ENCODE measurements around the gene NDST1.
"Not testable (repeated sequence)": the region's sequence is repeated elsewhere in the genome, so short reads cannot be mapped to it uniquely, and the experiment has no call there.

The NDST1 gene

GRCh38 chr5:150507474-150508276 lies at the start of gene NDST1:
TSS of gene NDST1 (plus strand) at chr5:150508131. CDS start at chr5:150521255, 13,124 bp downstream.
- no peak for DNase-seq

DNA sequence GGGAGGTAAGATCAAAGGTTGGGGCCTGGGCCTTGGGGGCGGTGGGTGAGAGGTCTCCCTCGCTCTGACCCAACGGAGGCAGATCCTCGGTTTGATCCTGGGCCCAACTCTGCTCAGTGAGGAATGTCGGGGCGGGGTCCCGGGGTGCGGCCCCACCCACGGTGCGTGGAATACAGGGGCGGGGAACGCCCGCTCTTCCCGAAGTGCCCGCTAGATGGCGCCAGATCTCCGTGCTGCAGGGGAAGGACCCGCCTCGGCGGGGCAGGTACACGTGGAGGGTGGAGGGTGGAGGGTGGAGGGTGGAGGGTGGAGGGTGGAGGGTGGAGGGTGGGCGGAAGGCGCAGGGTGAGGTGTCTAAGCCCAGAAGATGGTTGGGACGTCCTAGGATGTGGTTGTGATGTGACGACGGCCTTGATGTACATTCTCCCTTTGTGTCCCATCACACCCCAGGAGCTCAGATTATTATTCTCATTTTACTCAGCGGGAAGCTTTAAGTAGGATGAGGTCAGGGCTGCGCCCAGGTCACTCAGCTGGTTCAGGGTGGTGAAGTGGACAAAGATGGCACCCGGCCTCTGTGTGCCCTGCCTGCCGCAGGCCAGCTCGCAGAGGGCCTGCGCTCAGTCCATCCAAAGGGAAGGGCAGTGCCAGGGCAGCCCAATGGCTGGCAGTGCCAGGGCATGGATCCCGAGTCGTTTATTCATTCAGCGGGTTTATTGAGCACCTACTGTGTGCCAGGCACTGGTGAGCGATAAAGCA lies 49.0 kb upstream of the NDST1 start:
- peak; percentile 43 for DNase-seq

DNA sequence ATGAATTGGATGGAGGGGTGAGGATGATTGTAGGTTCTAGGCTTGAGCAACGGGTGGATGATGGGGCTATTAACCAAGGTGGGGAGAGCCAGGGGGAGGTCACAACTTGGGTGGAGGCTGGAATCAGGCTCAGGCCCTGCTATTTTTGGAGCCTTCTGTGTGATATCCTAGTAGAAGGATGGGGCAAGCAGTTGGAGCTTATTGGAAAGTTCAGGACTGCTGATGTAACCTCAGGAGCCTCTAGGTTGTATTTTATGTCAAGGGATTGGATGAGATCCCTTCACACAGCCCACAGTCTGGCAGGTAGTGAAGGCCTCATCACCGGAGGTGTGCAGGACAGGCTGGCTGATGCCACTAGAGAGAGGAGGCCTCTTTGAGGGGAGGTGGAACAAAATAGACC lies 47.1 kb upstream of the NDST1 start:
- no peak for DNase-seq

DNA sequence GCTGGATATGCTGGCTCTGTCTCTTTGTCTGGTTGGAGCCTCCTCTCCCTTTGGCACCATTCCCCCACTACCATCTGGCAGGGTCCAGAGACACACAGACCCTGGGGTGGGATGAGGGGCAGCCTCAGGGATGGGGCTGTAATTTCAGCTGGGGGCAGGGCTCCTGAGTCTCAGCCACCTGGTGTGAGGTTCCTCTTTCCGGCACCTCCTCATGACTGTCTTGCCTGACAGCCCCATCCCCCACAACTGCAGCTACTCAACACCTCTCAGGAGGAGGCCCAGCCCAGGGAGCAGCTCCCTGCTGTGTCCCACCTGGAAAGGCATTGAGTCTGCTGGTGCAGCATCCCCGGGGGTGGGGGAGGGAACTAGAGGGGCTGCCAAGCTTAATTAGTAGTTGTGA lies 46.7 kb upstream of the NDST1 start:
- peak; percentile 97 for DNase-seq

GRCh38 chr5:150464554-150465012 lies 43.3 kb upstream of the NDST1 start:
- no peak for DNase-seq

- no peak for DNase-seq
Observed at GRCh38 chr5:150465927-150466326, 42.0 kb upstream of the NDST1 start.

GRCh38 chr5:150468206-150468605 lies 39.7 kb upstream of the NDST1 start:
- no peak for DNase-seq

GRCh38 chr5:150469718-150470469 lies 38.0 kb upstream of the NDST1 start:
- no peak for DNase-seq

DNA sequence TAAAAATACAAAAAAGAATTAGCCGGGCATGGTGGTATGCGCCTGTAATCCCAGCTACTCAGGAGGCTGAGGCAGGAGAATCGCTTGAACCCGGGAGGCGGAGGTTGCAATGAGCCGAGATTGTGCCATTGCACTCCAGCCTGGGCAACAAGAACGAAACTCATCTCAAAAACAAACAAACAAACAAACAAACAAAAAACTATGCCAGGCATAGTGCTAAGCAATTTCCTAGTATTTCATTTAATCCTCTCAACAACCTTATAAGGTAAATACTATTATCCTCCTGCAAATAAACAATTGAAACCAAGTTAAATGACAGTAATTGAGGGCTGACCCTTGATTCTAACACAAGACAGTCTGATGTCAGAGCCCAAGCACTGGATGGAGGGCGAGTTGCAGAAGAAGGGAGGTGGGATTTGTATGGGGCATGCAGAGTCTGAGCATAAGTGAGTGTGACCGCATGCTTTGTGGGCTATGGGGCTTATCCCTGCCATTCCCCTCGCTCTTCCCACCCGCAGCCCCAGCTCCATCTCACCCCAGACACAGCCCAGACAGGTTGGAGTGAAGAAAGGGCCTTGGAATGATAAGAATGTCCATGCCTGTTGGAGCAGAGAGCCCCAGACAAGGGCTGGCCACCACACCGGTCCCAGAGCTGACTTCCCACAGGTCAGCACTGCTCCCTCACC lies 34.1 kb upstream of the NDST1 start:
- DNase-seq: no peak

DNA sequence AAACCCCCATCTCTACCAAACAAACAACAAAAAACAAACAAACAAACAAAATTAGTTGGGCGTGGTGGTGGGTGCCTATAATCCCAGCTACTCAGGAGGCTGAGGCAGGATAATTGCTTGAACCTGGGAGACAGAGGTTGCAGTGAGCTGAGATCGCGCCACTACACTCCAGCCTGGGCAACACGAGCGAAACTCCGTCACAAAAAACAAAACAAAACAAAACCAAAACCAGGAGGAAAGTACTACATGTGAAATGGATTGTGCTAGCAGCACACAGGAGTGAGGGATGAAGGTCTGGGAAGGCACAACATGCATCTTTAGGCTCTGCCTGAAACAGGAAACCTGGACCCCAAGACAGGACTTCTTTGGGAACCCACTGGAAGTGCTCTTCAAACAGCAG lies 31.4 kb upstream of the NDST1 start:
- DNase-seq: not testable (repeated sequence)

DNA sequence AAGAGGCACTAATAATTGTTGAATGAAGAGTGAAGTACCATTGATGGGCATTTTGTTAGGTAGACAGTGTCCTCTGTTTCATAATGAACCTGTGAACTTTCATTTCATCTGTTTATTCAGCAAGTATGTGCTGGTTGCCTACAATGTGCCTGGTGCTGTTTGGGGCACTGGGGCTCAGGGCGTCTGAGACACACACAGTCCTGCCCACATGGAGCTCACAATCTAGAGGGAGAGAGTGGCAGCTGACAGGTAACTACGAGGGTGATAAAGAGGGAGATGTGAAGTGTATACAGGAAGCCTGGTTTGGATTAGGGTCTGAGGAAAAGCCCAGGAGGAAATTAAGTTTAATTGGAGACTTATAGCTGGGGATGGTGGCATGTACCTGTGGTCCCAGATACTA lies 28.5 kb upstream of the NDST1 start:
- no peak for DNase-seq

DNA sequence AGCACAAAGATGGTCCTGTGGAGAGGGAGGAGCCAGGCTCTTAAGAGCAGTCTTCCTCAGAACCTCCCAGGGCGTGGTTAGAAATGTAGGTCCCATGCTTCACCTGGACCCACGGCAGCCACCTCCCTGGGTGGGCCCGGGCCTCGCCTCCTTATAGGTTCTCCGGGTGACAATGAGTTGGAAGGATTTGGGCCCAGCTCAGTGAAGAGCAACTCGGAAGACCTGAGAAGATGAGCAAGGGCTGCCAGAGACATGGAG lies 26.3 kb upstream of the NDST1 start:
- DNase-seq: no peak

- DNase-seq: no peak
Observed at GRCh38 chr5:150481972-150482406, 25.9 kb upstream of the NDST1 start.

DNA sequence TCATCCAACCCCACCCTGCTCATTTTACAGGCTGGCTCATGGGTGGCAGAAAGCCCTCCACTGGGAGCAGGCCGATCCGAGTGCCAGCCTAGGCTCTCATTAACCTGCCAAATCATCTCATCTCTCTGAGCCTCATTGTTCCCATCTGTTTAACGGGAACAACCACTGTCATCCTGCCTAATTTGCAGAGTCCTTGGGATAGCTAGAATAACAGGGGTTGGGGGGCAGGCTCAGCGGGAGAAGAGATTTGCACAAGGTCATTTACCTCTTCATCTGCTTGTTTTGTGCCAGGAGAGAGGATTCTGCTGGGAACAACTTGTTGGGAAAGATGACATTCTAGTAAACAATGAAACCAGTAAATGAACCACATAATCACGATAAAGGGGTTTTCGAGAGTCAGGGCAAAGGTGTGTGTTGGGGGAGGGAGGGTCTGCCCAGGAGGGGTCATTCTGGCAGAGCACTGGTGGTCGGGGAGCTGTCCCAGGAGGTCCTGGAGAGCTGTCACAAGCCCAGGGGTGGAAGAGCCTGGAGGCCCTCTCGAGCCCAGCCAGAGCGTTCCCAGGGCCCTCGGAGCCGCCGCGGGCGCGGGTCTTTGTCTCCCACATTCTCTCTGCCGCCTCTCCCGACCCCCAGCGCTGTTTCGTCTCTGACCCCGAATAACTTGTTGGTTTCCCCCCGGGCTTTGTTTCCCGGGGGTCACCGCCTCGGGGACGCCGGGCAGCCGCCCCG lies 22.8 kb upstream of the NDST1 start:
- DNase-seq: no peak

DNA sequence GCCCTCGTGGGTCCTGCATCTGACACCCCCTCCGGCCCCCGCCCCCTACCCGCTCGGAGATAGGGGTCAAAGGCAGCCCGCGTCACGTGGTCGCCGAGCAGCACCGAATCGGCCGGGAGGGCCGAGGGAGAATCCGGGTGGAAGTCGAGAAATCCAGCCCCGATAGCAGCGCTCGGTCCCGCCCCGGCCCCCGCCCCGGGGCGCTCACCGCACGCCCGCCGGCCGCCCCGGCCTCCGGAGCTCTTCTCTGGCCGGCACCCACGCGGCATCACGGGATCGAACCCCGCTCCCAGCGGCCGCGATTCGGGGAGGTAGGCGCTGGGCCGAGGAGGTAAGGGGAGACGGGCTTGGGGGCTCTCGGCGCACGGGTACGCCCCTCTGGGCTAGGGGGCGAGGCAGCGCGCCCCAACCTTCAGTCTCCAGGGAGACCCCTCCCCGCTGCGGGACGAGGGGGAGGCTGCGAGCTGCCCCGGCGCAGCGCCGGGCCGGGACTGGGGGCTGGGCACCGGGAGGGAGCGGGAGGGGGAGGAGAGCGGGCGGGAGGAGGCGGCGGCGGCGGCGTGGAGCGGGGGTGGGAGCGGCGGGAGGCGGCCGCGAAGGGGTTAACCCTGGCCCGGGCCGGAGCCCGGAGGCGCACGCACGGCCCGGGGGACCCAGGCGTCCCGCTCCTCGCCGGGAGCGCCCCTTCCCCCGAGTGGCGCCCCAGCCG lies 22.1 kb upstream of the NDST1 start:
- DNase-seq: peak; percentile 8

GRCh38 chr5:150486402-150487198 lies 21.3 kb upstream of the NDST1 start:
- DNase-seq: peak; percentile 57

- DNase-seq: no peak
Observed at GRCh38 chr5:150487199-150488061, 20.5 kb upstream of the NDST1 start.

DNA sequence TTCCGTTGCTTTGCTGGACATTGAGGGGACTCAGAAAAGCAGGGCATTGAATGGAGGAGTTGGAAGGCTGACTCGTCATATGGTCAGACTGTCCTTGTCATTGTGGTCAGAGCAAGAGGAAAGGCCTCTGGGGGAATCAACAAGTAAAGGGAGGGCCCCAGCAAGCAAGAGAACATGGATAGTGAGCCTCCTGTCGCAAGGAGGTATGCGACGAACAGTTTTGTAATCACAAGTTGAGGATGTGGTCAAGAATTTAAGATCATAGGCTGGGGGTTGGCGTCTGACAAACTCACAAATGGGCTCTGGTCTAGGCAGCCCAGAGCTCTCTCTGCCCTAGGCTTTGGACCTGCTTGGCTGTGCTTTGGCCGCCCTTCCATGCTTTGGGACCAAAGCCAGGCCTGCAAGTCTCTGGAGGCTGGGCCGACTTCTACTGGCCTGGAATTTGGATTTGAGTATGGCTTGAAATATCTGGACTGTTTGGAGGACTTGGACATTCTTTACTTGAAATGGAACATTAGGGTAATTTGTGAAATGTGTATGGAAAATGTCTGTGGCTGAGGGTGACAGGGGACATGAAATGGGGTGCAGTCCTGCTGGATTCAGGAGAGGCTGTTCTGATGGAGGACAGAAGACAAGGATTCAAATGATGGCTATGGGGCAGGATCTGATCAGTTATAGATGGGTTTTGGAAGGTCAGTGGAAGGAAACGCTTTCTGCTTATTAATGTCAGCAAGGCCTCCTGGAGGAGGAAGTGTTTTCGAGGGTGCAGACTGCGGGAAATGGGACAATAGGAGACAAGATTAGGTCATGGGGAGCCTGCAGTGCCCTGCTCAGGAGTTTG lies 19.2 kb upstream of the NDST1 start:
- DNase-seq: no peak

All from COR-L47 (cell line).